Left lung (tissue), 14 donors: ENCODE results near the gene MAGI1. TPM values are rescaled to one million over a fixed set of nuclear protein-coding genes. Genes with fewer than 3 reads are reported as not detected.

Experiments used
- ATAC-seq: fragments of 200-7000 bp; cut with Tn5 transposase; one replicate; pipeline ENCODE4 v1.9.1; 2020; ENCODE audit warnings: moderate library complexity
- DNase-seq, 4 donors: peaks; one replicate each; pipeline ENCODE4 v3.0.0-alpha.2; 2013 to 2020
- H3K27ac ChIP-seq, 2 donors: fragments of 200-600 bp; sonication (generic) in 1 of 2; one replicate each; pipeline versions ENCODE4 v1.5.0 to v1.8.0; 2020 to 2021
- H3K27me3 ChIP-seq, 2 donors: fragments of 200-600 bp; sonication (generic) in 1 of 2; one replicate each; pipeline versions ENCODE4 v1.5.0 to v1.8.0; 2020 to 2021
- H3K36me3 ChIP-seq, 2 donors: fragments of 200-600 bp; sonication (generic) in 1 of 2; one replicate each; pipeline versions ENCODE4 v1.5.0 to v1.8.0; 2020 to 2021
- H3K4me1 ChIP-seq, 2 donors: fragments of 200-600 bp; one replicate each; pipeline ENCODE4 v1.8.0; 2021
- H3K4me3 ChIP-seq, 2 donors: fragments of 200-600 bp; sonication (generic) in 1 of 2; one replicate each; pipeline versions ENCODE4 v1.5.0 to v1.8.0; 2020 to 2021; ENCODE audit warnings: mild to moderate bottlenecking in 1 of 2
- H3K9me3 ChIP-seq, 2 donors: fragments of 200-600 bp; sonication (generic) in 1 of 2; one replicate each; pipeline versions ENCODE4 v1.5.0 to v1.8.0; 2020 to 2021
- CTCF ChIP-seq, 2 donors: fragments of 200-600 bp; sonication (generic) in 1 of 2; IDR thresholded peaks; one replicate each; pipeline versions ENCODE4 v1.5.0 to v1.8.0; 2021; ENCODE audit warnings: antibody characterized with exemption in 2 of 2
- intact Hi-C, 2 donors: fragments of 100-400 bp; cut with DNase I; formaldehyde crosslinking; loops; one replicate each; pipeline versions ENCODE4 v1.11.2 to v1.14.2; 2022
- long read RNA-seq, 12 donors: library from polyadenylated mRNA in 2 of 12; unstranded in 2 of 12; transcript quantifications; one replicate each; pipeline ENCODE4 v2.0.0 and lab custom pipeline, GENCODE V29; 2019 to 2026
- polyA plus RNA-seq, 6 donors: library from polyadenylated mRNA; unstranded; fragments of 120-200 nt; gene quantifications; one replicate each; pipeline ENCODE4 v1.2.1, GENCODE V29; 2013; ENCODE audit not compliant: insufficient read length in 6 of 6
- total RNA-seq, 2 donors: library from RNA; stranded (reverse); fragmentation: NEBNext Ultra II Directional; extraction: Animal tissue kit (Norgen Biotek cat#: 25700); gene quantifications; one replicate each; pipeline ENCODE4 v1.2.1, GENCODE V29; 2021
- donor health status: DM: no; HTN: yes; CAD: no.
- donor health status: DM: no; HTN: no; CAD: no.

Gene MAGI1
- 10 to 100 TPM; 27.4 to 31.6 TPM for total RNA-seq
- polyA plus RNA-seq: 10 to 100 TPM; 25.4 to 32.0 (median 28.7) TPM
- long read RNA-seq, donor 1: 0 reads
- long read RNA-seq, donor 2: 0 reads
- long read RNA-seq, donor 3: 0 reads
- long read RNA-seq, donor 4, partial matches to known transcripts: 0 of 2 reads
- long read RNA-seq, donor 4, other reads (novel, unspliced or antisense): 2 of 2 reads
- long read RNA-seq, donor 5: 0 reads
- long read RNA-seq, donor 6: 0 reads
- long read RNA-seq, donor 7: 0 reads
- long read RNA-seq, donor 8, partial matches to known transcripts: 0 of 1 reads
- long read RNA-seq, donor 8, other reads (novel, unspliced or antisense): 0 of 1 reads
- long read RNA-seq, donor 9: 0 reads
- long read RNA-seq, donor 10: 0 reads
- long read RNA-seq, donor 11, partial matches to known transcripts: 0 of 1 reads
- long read RNA-seq, donor 11, other reads (novel, unspliced or antisense): 0 of 1 reads
- long read RNA-seq, donor 12, partial matches to known transcripts: 5 of 5 reads
- long read RNA-seq, donor 12, other reads (novel, unspliced or antisense): 0 of 5 reads

GRCh38 chr3:66038726-66039589 lies at the start of gene MAGI1:
MAGI1 (minus strand) TSS chr3:66038918; CDS start chr3:66038308, 610 bp downstream.
- peak within 1 kb of the TSS; percentile 88 to 95 for H3K27ac ChIP-seq
- peaks cover 0 to 50% of the 10 kb centered on the region in 2 donors for H3K27me3 ChIP-seq
- TF ChIP-seq CTCF (IDR thresholded peaks at IDR 0.05): no peak
- H3K4me3 ChIP-seq: peak within 1 kb of the TSS; percentile 61 to 78
- H3K36me3 ChIP-seq: no peaks in the 10 kb centered on the region
- DNase-seq (peak; percentile 89 to 96 (median 92)), ATAC-seq (peak; percentile 84)
- H3K9me3 ChIP-seq: no peaks in the 10 kb centered on the region
- peaks cover 0 to 6% of the 10 kb centered on the region in 2 donors for H3K4me1 ChIP-seq
- intact Hi-C loops: no loop called here

GRCh38 chr3:66083784-66084213 lies 45.1 kb upstream of the MAGI1 start:
- Histone ChIP-seq H3K4me3 (no peak overlapping the region), H3K4me1 (no peaks in the 10 kb centered on the region), H3K36me3 (no peaks in the 10 kb centered on the region), H3K27ac (no peak overlapping the region), H3K9me3 (no peaks in the 10 kb centered on the region), H3K27me3 (no peaks in the 10 kb centered on the region)
- intact Hi-C loops: no loop called here
- DNase-seq: no peak
- ATAC-seq: no peak
- no peak for TF ChIP-seq CTCF (IDR thresholded peaks at IDR 0.05)

- H3K4me1 ChIP-seq: no peaks in the 10 kb centered on the region
- intact Hi-C loops: no loop called here
- no peak overlapping the region for H3K4me3 ChIP-seq
- H3K27ac ChIP-seq: no peak overlapping the region
- no peak for TF ChIP-seq CTCF (IDR thresholded peaks at IDR 0.05)
- H3K27me3 ChIP-seq: no peaks in the 10 kb centered on the region
- no peak for ATAC-seq
- H3K36me3 ChIP-seq: no peaks in the 10 kb centered on the region
- no peak for DNase-seq
- no peaks in the 10 kb centered on the region for H3K9me3 ChIP-seq
Measured at GRCh38 chr3:66083096-66083678, 44.5 kb upstream of the MAGI1 start.

- Histone ChIP-seq H3K4me3 (no peak overlapping the region), H3K4me1 (no peaks in the 10 kb centered on the region), H3K27ac (no peak overlapping the region), H3K9me3 (peaks cover 0 to 3% of the 10 kb centered on the region in 2 donors), H3K27me3 (no peaks in the 10 kb centered on the region), H3K36me3 (no peaks in the 10 kb centered on the region)
- no peak for TF ChIP-seq CTCF (IDR thresholded peaks at IDR 0.05)
- no peak for DNase-seq
- ATAC-seq: no peak
- intact Hi-C loops: no loop called here
Measured at GRCh38 chr3:66082679-66083078, 44.0 kb upstream of the MAGI1 start.
